Measurements from ENCODE around the gene WDR93.

The WDR93 gene

GRCh38 chr15:89747708-89748682 lies 57.4 kb downstream of the WDR93 start:
- TF ChIP-seq TCF4 (CRISPR knock-in tag; IDR thresholded peaks at IDR 0.05; ENCODE audit: borderline replicate concordance) (no peak), TSHZ2 (CRISPR knock-in tag; IDR thresholded peaks at IDR 0.05) (no peak), ISL1 (CRISPR knock-in tag; IDR thresholded peaks at IDR 0.05) (no peak), CSDC2 (CRISPR knock-in tag; IDR thresholded peaks at IDR 0.05) (no peak), ARNTL (CRISPR knock-in tag; IDR thresholded peaks at IDR 0.05; ENCODE audit: borderline replicate concordance, low read depth) (no peak), ZFP30 (CRISPR knock-in tag; IDR thresholded peaks at IDR 0.05) (no peak), CREB5 (CRISPR knock-in tag; IDR thresholded peaks at IDR 0.05; ENCODE audit: low read depth) (no peak), BACH2 (CRISPR knock-in tag; IDR thresholded peaks at IDR 0.05; ENCODE audit: borderline replicate concordance) (no peak), ZC3H10 (CRISPR knock-in tag; IDR thresholded peaks at IDR 0.05) (no peak), ZFP3 (CRISPR knock-in tag; IDR thresholded peaks at IDR 0.05) (no peak), GLIS3 (CRISPR knock-in tag; IDR thresholded peaks at IDR 0.05) (no peak), ZNF565 (CRISPR knock-in tag; conservative IDR thresholded peaks at IDR 0.05; ENCODE audit: low read depth) (no peak), SNAI2 (CRISPR knock-in tag; IDR thresholded peaks at IDR 0.05) (no peak), ESRRG (CRISPR knock-in tag; IDR thresholded peaks at IDR 0.05) (no peak), PPARA (CRISPR knock-in tag; IDR thresholded peaks at IDR 0.05; ENCODE audit: borderline replicate concordance) (no peak), TOX (CRISPR knock-in tag; IDR thresholded peaks at IDR 0.05; ENCODE audit: borderline replicate concordance) (no peak), OSR1 (CRISPR knock-in tag; IDR thresholded peaks at IDR 0.05) (no peak)
- TF ChIP-seq, protein P1, sequence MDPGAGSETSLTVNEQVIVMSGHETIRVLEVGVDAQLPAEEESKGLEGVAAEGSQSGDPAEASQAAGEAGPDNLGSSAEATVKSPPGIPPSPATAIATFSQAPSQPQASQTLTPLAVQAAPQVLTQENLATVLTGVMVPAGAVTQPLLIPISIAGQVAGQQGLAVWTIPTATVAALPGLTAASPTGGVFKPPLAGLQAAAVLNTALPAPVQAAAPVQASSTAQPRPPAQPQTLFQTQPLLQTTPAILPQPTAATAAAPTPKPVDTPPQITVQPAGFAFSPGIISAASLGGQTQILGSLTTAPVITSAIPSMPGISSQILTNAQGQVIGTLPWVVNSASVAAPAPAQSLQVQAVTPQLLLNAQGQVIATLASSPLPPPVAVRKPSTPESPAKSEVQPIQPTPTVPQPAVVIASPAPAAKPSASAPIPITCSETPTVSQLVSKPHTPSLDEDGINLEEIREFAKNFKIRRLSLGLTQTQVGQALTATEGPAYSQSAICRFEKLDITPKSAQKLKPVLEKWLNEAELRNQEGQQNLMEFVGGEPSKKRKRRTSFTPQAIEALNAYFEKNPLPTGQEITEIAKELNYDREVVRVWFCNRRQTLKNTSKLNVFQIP (CRISPR knock-in tag; IDR thresholded peaks at IDR 0.05; ENCODE audit: borderline replicate concordance, low read depth), result no peak
- ATAC-seq, result no peak

DNA sequence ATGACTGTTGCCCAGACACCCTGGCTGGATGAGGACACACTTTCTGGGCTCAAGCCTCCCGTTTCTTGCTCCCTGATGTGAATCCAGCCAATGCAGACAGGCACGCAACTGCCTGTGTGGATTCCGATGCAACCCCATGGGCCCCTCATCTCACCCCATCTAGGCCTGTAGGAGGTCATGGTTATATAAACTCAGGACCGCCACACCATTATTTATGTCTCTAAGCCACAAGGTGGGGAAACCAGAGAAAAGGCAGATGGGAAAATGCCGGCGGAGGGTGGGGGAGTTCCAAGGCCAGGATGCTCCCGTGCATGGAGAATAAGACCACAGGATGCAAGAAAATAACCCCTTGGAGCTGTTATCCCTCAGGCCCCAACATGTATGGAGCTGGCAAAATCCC lies 58.4 kb downstream of the WDR93 start:
- no peak for ATAC-seq
- no peak for TF ChIP-seq ESRRG (CRISPR knock-in tag; IDR thresholded peaks at IDR 0.05)
- no peak for TF ChIP-seq TSHZ2 (CRISPR knock-in tag; IDR thresholded peaks at IDR 0.05)
- TF ChIP-seq OSR1 (CRISPR knock-in tag; IDR thresholded peaks at IDR 0.05), result no peak
- no peak for TF ChIP-seq ZC3H10 (CRISPR knock-in tag; IDR thresholded peaks at IDR 0.05)
- TF ChIP-seq PPARA (CRISPR knock-in tag; IDR thresholded peaks at IDR 0.05; ENCODE audit: borderline replicate concordance), result no peak
- TF ChIP-seq ZNF565 (CRISPR knock-in tag; conservative IDR thresholded peaks at IDR 0.05; ENCODE audit: low read depth), result no peak
- no peak for TF ChIP-seq GLIS3 (CRISPR knock-in tag; IDR thresholded peaks at IDR 0.05)
- TF ChIP-seq, protein P2, sequence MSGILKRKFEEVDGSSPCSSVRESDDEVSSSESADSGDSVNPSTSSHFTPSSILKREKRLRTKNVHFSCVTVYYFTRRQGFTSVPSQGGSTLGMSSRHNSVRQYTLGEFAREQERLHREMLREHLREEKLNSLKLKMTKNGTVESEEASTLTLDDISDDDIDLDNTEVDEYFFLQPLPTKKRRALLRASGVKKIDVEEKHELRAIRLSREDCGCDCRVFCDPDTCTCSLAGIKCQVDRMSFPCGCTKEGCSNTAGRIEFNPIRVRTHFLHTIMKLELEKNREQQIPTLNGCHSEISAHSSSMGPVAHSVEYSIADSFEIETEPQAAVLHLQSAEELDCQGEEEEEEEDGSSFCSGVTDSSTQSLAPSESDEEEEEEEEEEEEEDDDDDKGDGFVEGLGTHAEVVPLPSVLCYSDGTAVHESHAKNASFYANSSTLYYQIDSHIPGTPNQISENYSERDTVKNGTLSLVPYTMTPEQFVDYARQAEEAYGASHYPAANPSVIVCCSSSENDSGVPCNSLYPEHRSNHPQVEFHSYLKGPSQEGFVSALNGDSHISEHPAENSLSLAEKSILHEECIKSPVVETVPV (CRISPR knock-in tag; IDR thresholded peaks at IDR 0.05), result no peak
- no peak for TF ChIP-seq TOX (CRISPR knock-in tag; IDR thresholded peaks at IDR 0.05; ENCODE audit: borderline replicate concordance)
- TF ChIP-seq BACH2 (CRISPR knock-in tag; IDR thresholded peaks at IDR 0.05; ENCODE audit: borderline replicate concordance), result no peak
- TF ChIP-seq ZFP30 (CRISPR knock-in tag; IDR thresholded peaks at IDR 0.05), result no peak
- TF ChIP-seq, protein P1 (CRISPR knock-in tag; IDR thresholded peaks at IDR 0.05; ENCODE audit: borderline replicate concordance, low read depth), result no peak
- no peak for TF ChIP-seq ARNTL (CRISPR knock-in tag; IDR thresholded peaks at IDR 0.05; ENCODE audit: borderline replicate concordance, low read depth)
- TF ChIP-seq ZNF70 (CRISPR knock-in tag; IDR thresholded peaks at IDR 0.05), result no peak
- TF ChIP-seq CREB5 (CRISPR knock-in tag; IDR thresholded peaks at IDR 0.05; ENCODE audit: low read depth), result no peak
- no peak for TF ChIP-seq ISL1 (CRISPR knock-in tag; IDR thresholded peaks at IDR 0.05)
- TF ChIP-seq PATZ1 (CRISPR knock-in tag; IDR thresholded peaks at IDR 0.05; ENCODE audit: borderline replicate concordance), result no peak

Measured in SK-N-SH treated with all-trans-retinoic acid at 6 μM for 48 hours (cell line).